Adrenal gland (tissue), 12 donors: ENCODE results near the gene NOS3. TPM values are rescaled to one million over a fixed set of nuclear protein-coding genes. Genes with fewer than 3 reads are reported as not detected.
A peak's percentile ranks its signal among the peaks of the same experiment; 100 is the strongest.

Source experiments
- DNase-seq, 7 donors: peaks; one replicate each; pipeline ENCODE4 v3.0.0-alpha.2; 2019 to 2020
- H3K27ac ChIP-seq, 5 donors: fragments of 200-600 bp; sonication (generic) in 4 of 5; 1 replicate in 3 of 5; 2 replicates in 2 of 5; pipeline versions ENCODE4 v1.5.1 to v1.8.0; 2016 to 2020; ENCODE audit warnings: mild to moderate bottlenecking in 1 of 5
- H3K27me3 ChIP-seq: fragments of 200-600 bp; 2 replicates; pipeline ENCODE4 v1.8.0; 2021
- H3K36me3 ChIP-seq, 2 donors: fragments of 200-600 bp; replicated peaks in 1 of 2; 1 replicate in 1 of 2; 2 replicates in 1 of 2; pipeline versions ENCODE4 v1.5.1 to v1.8.0; 2018 to 2022
- H3K4me1 ChIP-seq, 2 donors: fragments of 200-600 bp; replicated peaks in 1 of 2; 1 replicate in 1 of 2; 2 replicates in 1 of 2; pipeline versions ENCODE4 v1.5.1 to v1.8.0; 2018 to 2021
- H3K4me3 ChIP-seq, 4 donors: fragments of 200-600 bp; sonication (generic) in 3 of 4; one replicate each; pipeline ENCODE4 v1.5.1; 2016 to 2018
- H3K9me3 ChIP-seq, 3 donors: fragments of 200-600 bp; sonication (generic) in 1 of 3; replicated peaks in 1 of 3; 1 replicate in 2 of 3; 2 replicates in 1 of 3; pipeline versions ENCODE4 v1.5.1 to v1.8.0; 2016 to 2021
- CTCF ChIP-seq, 6 experiments: fragments of 450-650 bp in 4 of 6; fragments of 200-600 bp in 2 of 6; sonication (generic) in 1 of 6; IDR thresholded peaks; 1 replicate in 5 of 6; 2 replicates in 1 of 6; pipeline versions ENCODE4 v1.5.1 to v1.8.0; 2016 to 2021; ENCODE audit warnings: antibody characterized with exemption in 6 of 6, mild to moderate bottlenecking in 2 of 6, moderate library complexity in 1 of 6
- POLR2A ChIP-seq, 2 donors: fragments of 450-650 bp; IDR thresholded peaks; one replicate each; pipeline ENCODE4 v1.6.1; 2017; ENCODE audit warnings: antibody characterized with exemption in 2 of 2, mild to moderate bottlenecking in 2 of 2, moderate library complexity in 1 of 2
- WGBS, 4 donors: extraction: QIAGEN DNeasy Blood & Tissue Kit in 2 of 4; methylation state at CpG; one replicate each; pipeline versions ENCODE4 v1.1.5 to v1.1.7; 2013 to 2017; 5-methylcytosine and 5-hydroxymethylcytosine counted together
- intact Hi-C, 2 donors: fragments of 100-400 bp; cut with DNase I; formaldehyde crosslinking; loops; one replicate each; pipeline versions ENCODE4 v1.14.1 to v1.15.0; 2022 to 2023
- polyA plus RNA-seq, 3 donors: library from polyadenylated mRNA; stranded (reverse); fragments of 200-250 nt in 2 of 3; fragments of 350-450 nt in 1 of 3; fragmentation: Illumina TruSeq in 1 of 3; extraction: RNeasy Lipid Tissue Mini Kit (QIAGEN cat#74804) in 1 of 3; gene quantifications; one replicate each; pipeline ENCODE4 v1.2.3, GENCODE V29; 2013 to 2014
- total RNA-seq, 9 donors: library from RNA; depleted of rRNA in 4 of 9; stranded (reverse); fragments of >200 nt in 4 of 9; fragments of 120-200 nt in 1 of 9; fragmentation: NEBNext Ultra II Directional in 1 of 9; extraction: Animal tissue kit (Norgen Biotek cat#: 25700) in 1 of 9; gene quantifications; one replicate each; pipeline versions ENCODE4 v1.1.0 to v1.2.4, GENCODE V29; 2013 to 2023
- donor health status: healthy with polysubstance abuse.
- donor health status: Bipolar disorder and iron deficiency.
- donor health status: DM: yes; HTN: yes; CAD: no.
- donor health status: DM: no; HTN: no; CAD: no.
- donor health status: DM: no; HTN: no; CAD: no.
- donor health status: DM: yes; HTN: yes; CAD: no.

The NOS3 gene
- total and polyA plus RNA-seq, 12 donors, result 2.2 to 26.5 (median 15.1) TPM

GRCh38 chr7:150972023-150972468, 18.8 kb upstream of the NOS3 start:
- intact Hi-C loops, result no loop called here
- WGBS, 4 donors, result 69 to 98% (median 75%) methylated on average over 6 to 12 of the region's 12 CpGs
- peaks cover 26% of the 10 kb centered on the region for H3K27me3 ChIP-seq
- DNase-seq, result peak in 1 of 7 donors; percentile 81
- TF ChIP-seq CTCF (IDR thresholded peaks at IDR 0.05), result no peak
- TF ChIP-seq POLR2A (IDR thresholded peaks at IDR 0.05), result no peak
- no peaks in the 10 kb centered on the region for H3K36me3 ChIP-seq
- peak overlapping the region in 1 of 5 donors; percentile 66 for H3K27ac ChIP-seq
- no peaks in the 10 kb centered on the region for H3K9me3 ChIP-seq
- peaks cover 0 to 16% of the 10 kb centered on the region in 2 donors for H3K4me1 ChIP-seq
- H3K4me3 ChIP-seq, result no peak overlapping the region

GRCh38 chr7:150972741-150973140, 18.1 kb upstream of the NOS3 start:
- H3K27me3 ChIP-seq, result peaks cover 30% of the 10 kb centered on the region
- DNase-seq, result no peak
- no peak for TF ChIP-seq CTCF (IDR thresholded peaks at IDR 0.05)
- no peak for TF ChIP-seq POLR2A (IDR thresholded peaks at IDR 0.05)
- peaks cover 0 to 16% of the 10 kb centered on the region in 2 donors for H3K4me1 ChIP-seq
- no peaks in the 10 kb centered on the region for H3K36me3 ChIP-seq
- no peaks in the 10 kb centered on the region for H3K9me3 ChIP-seq
- H3K27ac ChIP-seq, result peak overlapping the region in 1 of 5 donors; percentile 66
- intact Hi-C loops, result no loop called here
- no peak overlapping the region for H3K4me3 ChIP-seq
- 77 to 90% (median 87%) methylated on average over 6 to 8 of the region's 8 CpGs for WGBS, 4 donors

GRCh38 chr7:150973571-150974451, 17.0 kb upstream of the NOS3 start:
- Histone ChIP-seq H3K4me3 (peak overlapping the region in 1 of 4 donors; percentile 51), H3K36me3 (no peaks in the 10 kb centered on the region), H3K9me3 (no peaks in the 10 kb centered on the region), H3K27ac (peak overlapping the region in 1 of 5 donors; percentile 38), H3K4me1 (peaks cover 0 to 18% of the 10 kb centered on the region in 2 donors), H3K27me3 (peaks cover 30% of the 10 kb centered on the region)
- DNase-seq, result no peak
- 71 to 76% (median 75%) methylated on average over 19 to 27 of the region's 27 CpGs for WGBS, 4 donors
- intact Hi-C loops, result no loop called here
- TF ChIP-seq POLR2A (IDR thresholded peaks at IDR 0.05) (no peak), CTCF (IDR thresholded peaks at IDR 0.05) (no peak)

- H3K9me3 ChIP-seq, result no peaks in the 10 kb centered on the region
- 0 to 5% (median 3%) methylated on average over 3 to 89 of the region's 89 CpGs for WGBS, 4 donors
- TF ChIP-seq CTCF (IDR thresholded peaks at IDR 0.05) (peak in 3 of 6 experiments; percentile 16 to 27 (median 21)), POLR2A (IDR thresholded peaks at IDR 0.05) (no peak)
- DNase-seq, result peak in 3 of 7 donors; percentile 25 to 42 (median 36)
- H3K4me3 ChIP-seq, result peak overlapping the region in 1 of 4 donors; percentile 51
- peak overlapping the region in 2 of 5 donors; percentile 20 to 63 for H3K27ac ChIP-seq
- intact Hi-C loops, result no loop called here
- H3K4me1 ChIP-seq, result peaks cover 0 to 18% of the 10 kb centered on the region in 2 donors
- no peaks in the 10 kb centered on the region for H3K36me3 ChIP-seq
- peaks cover 30% of the 10 kb centered on the region for H3K27me3 ChIP-seq
Measured at GRCh38 chr7:150974468-150975391, 16.1 kb upstream of the NOS3 start.
